Astrocyte of the cerebellum (primary cell): ENCODE measurements around the gene TGFBR3.

Experiments used
- DNase-seq: peaks from one replicate; pipeline ENCODE4 v3.0.0-alpha.2; 2011; ENCODE audit warnings: low read depth
- H3K4me3 ChIP-seq: 2 replicates; pipeline ENCODE4 v1.5.1; 2011; ENCODE audit warnings: mild to moderate bottlenecking, low read depth, low read length, moderate library complexity
- CTCF ChIP-seq: IDR thresholded peaks from 2 replicates; pipeline ENCODE4 v1.5.1; 2012; ENCODE audit warnings: low read length, low read depth, moderate library complexity, mild to moderate bottlenecking; ENCODE audit errors: missing control alignments
- in situ Hi-C: cut with HindIII; loops from 2 replicates; pipeline ENCODE4 v1.10.0; 2017; ENCODE audit warnings: low sequenced_read_pairs

TGFBR3 gene

DNA sequence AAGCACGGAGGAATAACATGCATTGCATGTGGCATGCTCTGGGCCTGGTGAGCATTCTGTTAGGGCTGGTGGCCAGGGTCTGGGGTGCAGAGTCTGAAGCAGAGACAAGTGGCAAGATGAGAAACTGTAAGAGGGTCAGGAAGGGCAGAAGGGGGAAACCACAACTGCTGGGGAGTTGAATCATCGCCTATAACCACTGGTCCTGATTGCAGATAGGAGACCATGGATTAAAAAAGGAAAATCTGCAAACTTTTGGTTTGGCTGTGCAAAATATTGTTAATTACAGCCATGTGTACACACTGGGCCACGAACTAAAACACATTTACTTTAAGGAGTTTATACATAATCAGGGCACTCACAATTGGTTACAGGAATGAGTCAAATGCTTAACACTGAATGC is 76.6 kb downstream of the TGFBR3 start:
- DNase-seq = no peak
- in situ Hi-C loops = loop anchor here (5.0 kb wide), 1 partner anchor 38 kb away; no protein-coding TSS in a partner anchor
- TF ChIP-seq CTCF = no peak
- no peak overlapping the region for H3K4me3 ChIP-seq

DNA sequence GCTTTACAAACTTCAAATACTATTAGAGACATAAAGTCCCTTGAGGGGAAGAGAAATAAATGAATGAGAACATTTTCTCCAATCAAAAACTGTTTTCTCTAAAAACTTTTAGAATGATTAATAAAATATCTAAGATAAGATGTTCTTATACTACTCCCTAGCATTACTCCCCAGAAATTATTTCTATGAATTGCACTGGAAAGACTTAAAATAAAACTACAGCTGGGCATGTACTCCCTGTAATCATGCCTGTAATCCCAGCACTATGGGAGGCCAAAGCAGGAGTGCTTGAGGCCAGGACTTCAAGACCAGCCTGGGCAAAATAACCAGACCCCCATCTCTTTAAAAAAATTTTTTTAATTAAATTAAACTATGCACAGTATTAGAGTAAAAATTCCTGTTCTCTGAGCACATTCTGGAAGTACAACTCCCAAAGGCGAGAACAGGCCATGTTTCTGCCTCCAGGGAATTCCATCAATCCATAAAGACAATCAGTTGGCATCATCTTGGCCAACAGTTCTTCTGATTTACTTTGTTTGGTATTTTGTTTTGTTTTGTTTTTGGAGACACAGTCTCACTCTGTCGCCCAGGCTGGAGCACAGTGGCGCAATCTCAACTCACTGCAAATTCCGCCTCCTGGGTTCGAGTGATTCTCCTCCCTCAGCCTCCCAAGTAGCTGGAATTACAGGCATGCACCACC is 77.9 kb downstream of the TGFBR3 start:
- TF ChIP-seq CTCF = no peak
- DNase-seq = no peak
- no peak overlapping the region for H3K4me3 ChIP-seq
- in situ Hi-C loops = loop anchor here (5.0 kb wide), 1 partner anchor 39 kb away; no protein-coding TSS in a partner anchor

- in situ Hi-C loops = loop anchor here (5.0 kb wide), 1 partner anchor 40 kb away; no protein-coding TSS in a partner anchor
- DNase-seq = peak; percentile 74
- no peak for TF ChIP-seq CTCF
- no peak overlapping the region for H3K4me3 ChIP-seq
Measured at GRCh38 chr1:91806769-91807700, 78.9 kb downstream of the TGFBR3 start.

DNA sequence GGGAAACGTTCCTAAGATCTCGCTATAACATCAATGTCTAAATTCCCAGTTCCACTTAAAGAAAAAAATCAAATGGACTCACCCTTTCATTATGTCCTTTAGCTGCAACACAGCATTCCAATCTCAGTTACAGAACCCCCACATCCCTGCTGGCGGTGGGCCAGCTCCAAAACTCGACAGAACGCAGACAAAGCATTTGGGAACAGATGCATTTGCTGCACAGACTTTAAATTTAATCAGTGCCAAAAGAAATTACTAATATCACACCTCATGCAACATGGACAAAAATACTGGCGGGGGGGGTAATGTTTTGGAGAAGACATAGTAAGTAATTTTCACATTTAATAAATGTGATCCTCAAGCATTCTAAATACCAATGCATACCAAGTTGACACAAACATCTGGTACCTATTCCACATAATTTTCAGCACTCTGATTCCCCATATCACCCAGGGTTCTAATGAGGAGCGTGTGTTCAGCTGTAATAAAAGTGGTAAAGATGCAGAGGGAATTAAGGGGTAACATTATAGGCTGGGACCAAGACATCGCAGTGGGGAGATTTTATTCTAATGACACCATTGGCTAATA is 79.7 kb downstream of the TGFBR3 start:
- H3K4me3 ChIP-seq = no peak overlapping the region
- no peak for DNase-seq
- in situ Hi-C loops = loop anchor here (5.0 kb wide), 1 partner anchor 41 kb away; no protein-coding TSS in a partner anchor
- TF ChIP-seq CTCF = no peak

DNA sequence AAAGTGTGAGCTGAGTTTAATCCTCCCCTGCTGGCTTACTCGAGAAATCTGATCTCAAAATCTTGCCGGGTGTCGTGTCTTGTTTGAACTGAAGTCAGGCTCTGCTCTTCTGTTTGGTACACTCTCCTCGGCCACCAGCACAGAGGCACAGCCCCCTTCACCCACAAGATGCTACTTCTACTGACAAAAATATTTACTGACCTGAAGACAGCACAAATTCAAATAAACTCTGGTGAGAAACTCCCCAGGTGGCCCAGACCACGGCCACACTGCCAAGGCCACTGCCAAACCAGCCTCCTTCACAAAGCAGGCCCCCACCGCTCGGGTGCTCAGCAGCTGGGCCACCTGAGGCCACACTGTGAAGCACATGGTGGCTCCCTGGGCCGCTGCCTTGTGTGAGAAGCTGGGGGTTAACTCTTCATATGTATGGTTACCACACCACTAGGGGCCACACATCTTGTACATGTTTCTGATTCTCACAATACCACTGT is 80.6 kb downstream of the TGFBR3 start:
- TF ChIP-seq CTCF = no peak
- DNase-seq = no peak
- in situ Hi-C loops = loop anchor here (5.0 kb wide), 1 partner anchor 42 kb away; no protein-coding TSS in a partner anchor
- no peak overlapping the region for H3K4me3 ChIP-seq

DNA sequence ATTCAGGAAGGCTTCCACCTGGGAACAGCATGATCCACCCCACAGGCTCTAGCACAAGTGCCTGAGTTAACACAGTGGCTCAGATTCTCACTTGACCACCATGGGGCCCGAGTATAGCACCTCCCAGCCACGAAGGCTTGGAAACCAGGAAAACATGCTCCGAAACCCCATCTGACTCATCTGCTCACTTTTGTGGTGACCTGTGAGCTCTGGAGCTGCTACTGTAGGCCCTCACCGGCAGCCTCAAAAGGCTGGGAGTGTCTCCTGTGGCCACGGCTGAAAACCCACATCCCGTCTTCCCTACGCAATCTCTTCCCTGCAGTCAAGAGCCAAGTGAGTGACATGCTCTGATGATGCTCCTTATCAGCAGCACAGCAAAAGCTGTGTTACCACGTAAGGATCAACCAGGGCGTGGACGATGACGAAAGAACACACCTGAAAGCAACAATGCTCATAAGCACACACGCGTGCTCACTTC is 81.4 kb downstream of the TGFBR3 start:
- DNase-seq = peak; percentile 85
- no peak for TF ChIP-seq CTCF
- H3K4me3 ChIP-seq = no peak overlapping the region
- in situ Hi-C loops = loop anchor here (5.0 kb wide), 1 partner anchor 43 kb away; no protein-coding TSS in a partner anchor
